Suprapubic skin (tissue), 4 donors: ENCODE data around the gene FAM9A. TPM values are rescaled to one million over a fixed set of nuclear protein-coding genes. Genes with fewer than 3 reads are reported as not detected.

Experiments used
- DNase-seq, 2 donors: peaks; one replicate each; pipeline ENCODE4 v3.0.0-alpha.2; 2019; ENCODE audit warnings: low spot score in 2 of 2
- H3K27ac ChIP-seq: fragments of 200-600 bp; sonication (generic); one replicate; pipeline ENCODE4 v1.5.1; 2019
- H3K27me3 ChIP-seq: fragments of 200-600 bp; sonication (generic); one replicate; pipeline ENCODE4 v1.5.1; 2019
- H3K36me3 ChIP-seq: fragments of 200-600 bp; sonication (generic); one replicate; pipeline ENCODE4 v1.5.1; 2019
- H3K4me1 ChIP-seq: fragments of 200-600 bp; sonication (generic); one replicate; pipeline ENCODE4 v1.5.1; 2019
- H3K4me3 ChIP-seq: fragments of 200-600 bp; sonication (generic); one replicate; pipeline ENCODE4 v1.5.1; 2019; ENCODE audit warnings: mild to moderate bottlenecking
- H3K9me3 ChIP-seq: fragments of 200-600 bp; sonication (generic); one replicate; pipeline ENCODE4 v1.5.1; 2019
- CTCF ChIP-seq, 2 donors: fragments of 200-600 bp in 1 of 2; fragments of 450-650 bp in 1 of 2; sonication (generic) in 1 of 2; IDR thresholded peaks; one replicate each; pipeline ENCODE4 v1.5.1; 2016 to 2019; ENCODE audit warnings: antibody characterized with exemption in 2 of 2, mild to moderate bottlenecking in 1 of 2, moderate library complexity in 1 of 2
- EP300 ChIP-seq: sonication (generic); formaldehyde crosslinking; IDR thresholded peaks from one replicate; pipeline ENCODE4 v1.6.1; 2017; ENCODE audit warnings: antibody characterized with exemption
- POLR2A ChIP-seq, 2 donors: fragments of 450-650 bp; IDR thresholded peaks; one replicate each; pipeline ENCODE4 v1.6.1; 2017; ENCODE audit warnings: antibody characterized with exemption in 2 of 2, mild to moderate bottlenecking in 2 of 2, moderate library complexity in 2 of 2
- POLR2AphosphoS5 ChIP-seq, 3 donors: sonication (generic); formaldehyde crosslinking; IDR thresholded peaks; one replicate each; pipeline ENCODE4 v1.6.1; 2017; ENCODE audit warnings: antibody characterized with exemption in 3 of 3
- WGBS: methylation state at CpG from one replicate; pipeline ENCODE4 v1.1.5; 2018; 5-methylcytosine and 5-hydroxymethylcytosine counted together
- total RNA-seq, 4 donors: library from RNA; depleted of rRNA; stranded (reverse); fragments of >200 nt; gene quantifications; one replicate each; pipeline ENCODE4 v1.1.0, GENCODE V29; 2016

Gene FAM9A
- total RNA-seq, 4 donors from 2014 or later, result not detected

- WGBS, result 54% methylated on average over 3 of the region's 3 CpGs
- DNase-seq, result no peak
- H3K36me3 ChIP-seq, result no peaks in the 10 kb centered on the region
- no peak overlapping the region for H3K4me3 ChIP-seq
- no peak overlapping the region for H3K27ac ChIP-seq
- no peaks in the 10 kb centered on the region for H3K9me3 ChIP-seq
- TF ChIP-seq POLR2A (IDR thresholded peaks at IDR 0.05) (no peak), CTCF (IDR thresholded peaks at IDR 0.05) (no peak), POLR2AphosphoS5 (IDR thresholded peaks at IDR 0.05) (no peak), EP300 (no peak)
- H3K4me1 ChIP-seq, result no peaks in the 10 kb centered on the region
- no peaks in the 10 kb centered on the region for H3K27me3 ChIP-seq
Measured at GRCh38 chrX:8848441-8848840, 47.3 kb upstream of the FAM9A start.

DNA sequence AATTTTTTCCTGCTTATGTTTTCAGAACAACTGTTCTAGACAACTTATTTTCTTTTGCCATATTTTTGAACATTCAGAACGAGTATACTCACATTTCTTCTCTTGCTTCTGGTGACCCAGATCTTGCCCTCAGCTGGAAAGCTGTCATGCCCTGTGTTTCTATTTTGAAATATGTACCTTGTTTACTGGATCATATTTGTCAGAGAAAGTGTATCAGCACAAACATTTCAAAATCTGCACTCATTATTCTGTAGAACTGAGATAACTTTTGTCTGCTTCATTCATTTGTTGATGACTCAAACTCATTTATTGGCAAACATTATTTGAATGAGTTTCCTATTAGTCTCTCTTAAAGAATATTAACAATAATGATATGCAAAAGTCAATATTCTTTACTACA lies 46.2 kb upstream of the FAM9A start:
- no peak overlapping the region for H3K4me3 ChIP-seq
- WGBS, result 33% methylated on average over 1 of the region's 1 CpG
- no peaks in the 10 kb centered on the region for H3K9me3 ChIP-seq
- no peak for DNase-seq
- H3K4me1 ChIP-seq, result no peaks in the 10 kb centered on the region
- no peaks in the 10 kb centered on the region for H3K36me3 ChIP-seq
- no peak overlapping the region for H3K27ac ChIP-seq
- no peaks in the 10 kb centered on the region for H3K27me3 ChIP-seq
- TF ChIP-seq POLR2AphosphoS5 (IDR thresholded peaks at IDR 0.05) (no peak), CTCF (IDR thresholded peaks at IDR 0.05) (no peak), POLR2A (IDR thresholded peaks at IDR 0.05) (no peak)

DNA sequence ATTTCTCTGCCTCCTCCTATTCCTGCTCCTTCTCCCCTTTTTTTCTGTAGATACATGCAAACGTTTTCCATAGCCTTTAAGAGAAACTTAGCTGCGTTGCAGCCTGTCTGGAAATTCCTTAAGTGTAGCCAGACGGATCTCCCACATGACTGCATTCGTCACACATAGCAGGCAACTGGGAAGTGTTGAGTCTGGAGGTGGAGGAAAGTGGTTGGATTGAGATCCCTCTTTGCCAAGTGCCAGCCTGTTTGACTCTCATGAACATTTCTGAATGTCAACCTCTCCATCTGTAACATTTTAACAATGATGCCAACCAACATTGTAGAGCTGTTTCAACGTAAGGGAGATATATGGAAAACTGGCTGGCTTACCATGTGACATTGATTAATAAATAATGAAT lies 45.1 kb upstream of the FAM9A start:
- Histone ChIP-seq H3K4me3 (no peak overlapping the region), H3K9me3 (no peaks in the 10 kb centered on the region), H3K27me3 (no peaks in the 10 kb centered on the region), H3K4me1 (no peaks in the 10 kb centered on the region), H3K27ac (no peak overlapping the region), H3K36me3 (no peaks in the 10 kb centered on the region)
- no peak for DNase-seq
- 40% methylated on average over 5 of the region's 5 CpGs for WGBS
- TF ChIP-seq EP300, result no peak
- no peak for TF ChIP-seq CTCF (IDR thresholded peaks at IDR 0.05)
- no peak for TF ChIP-seq POLR2AphosphoS5 (IDR thresholded peaks at IDR 0.05)
- no peak for TF ChIP-seq POLR2A (IDR thresholded peaks at IDR 0.05)

GRCh38 chrX:8845469-8845868 lies 44.3 kb upstream of the FAM9A start:
- no peaks in the 10 kb centered on the region for H3K27me3 ChIP-seq
- no peak for TF ChIP-seq CTCF (IDR thresholded peaks at IDR 0.05)
- no peak for TF ChIP-seq POLR2A (IDR thresholded peaks at IDR 0.05)
- TF ChIP-seq EP300, result no peak
- no peak for TF ChIP-seq POLR2AphosphoS5 (IDR thresholded peaks at IDR 0.05)
- WGBS, result 91% methylated on average over 10 of the region's 10 CpGs

GRCh38 chrX:8845060-8845459 lies 43.9 kb upstream of the FAM9A start:
- Histone ChIP-seq H3K4me3 (no peak overlapping the region), H3K36me3 (no peaks in the 10 kb centered on the region), H3K27ac (no peak overlapping the region), H3K4me1 (no peaks in the 10 kb centered on the region), H3K9me3 (no peaks in the 10 kb centered on the region), H3K27me3 (no peaks in the 10 kb centered on the region)
- WGBS, result 69% methylated on average over 11 of the region's 11 CpGs
- no peak for DNase-seq
- no peak for TF ChIP-seq POLR2AphosphoS5 (IDR thresholded peaks at IDR 0.05)
- no peak for TF ChIP-seq CTCF (IDR thresholded peaks at IDR 0.05)
- no peak for TF ChIP-seq POLR2A (IDR thresholded peaks at IDR 0.05)
- no peak for TF ChIP-seq EP300

More at GRCh38 chrX:8845469-8845868, 44.3 kb upstream of the FAM9A start:
- H3K27ac ChIP-seq, result no peak overlapping the region
- no peak for DNase-seq
- no peaks in the 10 kb centered on the region for H3K4me1 ChIP-seq
- no peaks in the 10 kb centered on the region for H3K36me3 ChIP-seq
- no peaks in the 10 kb centered on the region for H3K9me3 ChIP-seq
- no peak overlapping the region for H3K4me3 ChIP-seq
